ENCODE results near the gene FYN.

Gene FYN

DNA sequence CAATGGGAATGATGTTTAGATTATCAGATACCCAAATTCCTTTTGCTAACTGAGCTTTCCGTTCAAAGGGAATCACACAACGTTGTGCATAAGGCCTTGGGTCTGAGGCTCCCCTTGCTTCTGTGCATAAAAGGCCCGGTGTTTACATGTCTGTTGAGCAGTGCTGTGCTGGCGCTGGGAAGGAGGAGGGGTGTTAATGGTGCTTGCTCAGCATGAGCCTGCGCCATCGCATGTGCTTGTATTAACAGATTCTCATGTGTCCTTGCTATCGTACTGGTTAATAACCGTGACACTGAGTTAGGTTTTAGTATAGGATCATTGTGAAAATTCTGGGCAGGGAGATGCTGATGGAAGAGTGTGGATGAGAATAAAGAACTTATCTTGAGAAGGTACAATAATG is 205.3 kb downstream of the FYN start:
- DNase-seq (ENCODE audit: low read depth in 3 of 3, low spot score in 1 of 3), result no peak

DNA sequence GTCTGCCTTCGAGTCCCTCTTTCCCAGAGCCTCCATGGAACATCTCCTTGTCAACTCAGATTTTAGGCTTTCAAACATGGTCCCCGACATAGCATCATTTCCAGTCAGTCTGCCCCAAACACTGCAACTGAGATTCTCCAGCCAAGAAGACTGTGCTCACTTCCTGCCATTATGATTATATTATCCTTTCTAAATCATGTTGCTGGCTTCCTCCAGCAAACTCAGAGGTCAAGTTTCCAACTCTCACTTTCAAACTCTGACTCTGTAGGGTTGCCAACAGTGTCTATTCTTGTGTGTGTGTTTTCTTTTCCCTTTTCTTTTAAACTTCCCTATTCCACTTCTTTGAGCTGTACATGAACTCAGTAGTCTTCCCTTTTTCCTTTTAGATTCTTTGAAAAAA is 206.4 kb downstream of the FYN start:
- no peak for DNase-seq (ENCODE audit: low read depth in 3 of 3, low spot score in 1 of 3)

DNA sequence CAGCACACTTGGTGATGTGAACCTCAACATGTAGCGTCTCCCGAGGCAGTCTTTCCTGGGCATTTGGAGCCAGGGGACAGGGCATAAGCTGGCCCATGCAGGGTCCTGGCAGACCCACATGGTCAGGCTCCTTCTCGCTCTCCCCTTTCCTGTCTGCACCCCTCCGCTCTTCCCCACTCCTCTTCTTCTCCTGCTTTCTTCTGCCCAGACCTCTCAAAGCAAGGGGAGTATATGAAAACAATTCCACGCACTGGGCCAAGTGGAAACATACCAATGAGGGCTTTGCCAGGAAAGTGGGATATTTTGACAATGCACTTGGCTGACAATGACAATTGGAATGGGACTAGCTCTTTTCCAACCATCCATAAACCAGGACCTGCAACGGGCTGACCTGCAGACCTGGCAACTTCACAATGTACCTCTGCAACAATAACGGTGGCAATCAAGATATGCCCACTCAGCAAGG is 208.7 kb downstream of the FYN start:
- no peak for DNase-seq (ENCODE audit: low read depth in 3 of 3, low spot score in 1 of 3)

DNA sequence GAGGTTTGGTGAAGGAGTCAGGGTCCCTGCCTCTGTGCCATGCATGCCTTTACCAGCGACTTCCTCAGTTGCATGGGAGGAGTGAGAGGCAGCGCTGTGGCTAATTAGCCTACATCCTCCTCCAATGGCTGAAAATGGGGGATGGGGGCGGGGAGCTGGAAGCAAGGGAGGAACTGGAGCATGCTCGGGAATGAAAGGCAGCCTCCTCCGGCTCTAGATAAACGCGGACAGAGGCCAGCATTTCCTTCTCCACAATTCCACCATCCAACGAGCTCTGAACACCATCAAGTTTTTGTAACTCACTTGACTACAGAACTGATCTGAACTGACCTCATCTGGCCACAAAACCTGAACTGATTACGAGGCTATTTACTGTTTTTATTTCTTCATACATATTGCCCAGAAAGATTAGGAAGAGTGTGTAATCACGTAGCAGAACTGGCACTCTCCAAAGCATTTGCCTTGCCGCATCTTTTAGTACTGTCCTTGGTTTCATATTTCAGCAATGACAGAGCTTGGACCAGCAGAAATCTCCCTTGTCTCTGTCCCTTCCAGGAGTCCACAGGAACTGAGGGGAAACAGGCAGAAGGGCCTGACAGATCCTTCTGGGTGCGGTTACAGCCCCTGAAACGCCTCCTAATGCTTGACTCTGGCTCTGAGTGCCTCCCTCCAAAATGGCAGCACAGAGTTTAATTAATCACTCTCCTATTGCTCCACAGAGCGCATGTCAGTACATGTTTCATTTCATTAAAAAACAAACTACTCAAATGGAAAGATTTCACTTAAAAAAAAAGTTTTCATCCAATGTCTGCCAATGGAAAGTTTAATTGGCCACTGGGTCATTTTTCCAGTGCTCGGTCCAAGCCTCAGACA is 209.3 kb downstream of the FYN start:
- DNase-seq (ENCODE audit: low read depth in 3 of 3, low spot score in 1 of 3), result no peak

DNA sequence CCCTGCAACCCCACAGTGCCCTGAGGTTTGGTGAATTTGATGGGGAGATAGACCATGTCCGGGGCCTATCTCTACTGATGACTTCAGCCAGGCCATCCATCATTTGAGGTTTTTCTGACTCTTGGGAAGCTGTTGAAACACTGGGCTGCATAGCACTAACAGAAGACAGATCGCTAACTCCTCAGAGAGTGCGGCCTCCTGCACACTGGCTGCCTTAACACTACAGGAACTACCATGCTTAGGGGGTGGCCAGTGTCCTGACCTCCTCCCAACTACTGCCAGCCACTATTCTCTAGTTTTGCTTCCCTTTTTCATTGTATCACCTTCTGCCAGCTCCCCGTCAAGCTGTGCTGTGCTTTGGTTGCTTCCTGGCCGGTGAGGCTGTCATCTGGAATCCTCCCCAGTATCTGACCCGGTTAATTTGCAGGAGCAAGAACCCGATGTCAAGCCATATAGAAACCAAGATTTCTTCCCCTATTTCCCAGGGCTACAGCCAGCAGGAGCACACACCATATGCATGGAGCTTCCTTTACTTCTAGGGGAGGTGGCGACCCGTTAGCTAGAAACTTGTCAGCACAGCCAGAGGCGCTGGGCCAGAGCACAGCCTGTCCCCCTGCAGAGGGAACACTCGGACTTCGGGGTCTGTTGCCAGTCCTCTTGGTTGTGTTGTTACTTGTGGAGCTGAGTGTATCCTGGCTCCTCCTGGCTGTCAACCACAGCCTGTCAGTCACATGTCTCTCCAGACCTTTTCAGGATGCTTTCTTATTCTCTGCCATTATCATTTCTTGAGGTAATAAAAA is 210.3 kb downstream of the FYN start:
- DNase-seq (ENCODE audit: low read depth in 3 of 3, low spot score in 1 of 3), result no peak

DNA sequence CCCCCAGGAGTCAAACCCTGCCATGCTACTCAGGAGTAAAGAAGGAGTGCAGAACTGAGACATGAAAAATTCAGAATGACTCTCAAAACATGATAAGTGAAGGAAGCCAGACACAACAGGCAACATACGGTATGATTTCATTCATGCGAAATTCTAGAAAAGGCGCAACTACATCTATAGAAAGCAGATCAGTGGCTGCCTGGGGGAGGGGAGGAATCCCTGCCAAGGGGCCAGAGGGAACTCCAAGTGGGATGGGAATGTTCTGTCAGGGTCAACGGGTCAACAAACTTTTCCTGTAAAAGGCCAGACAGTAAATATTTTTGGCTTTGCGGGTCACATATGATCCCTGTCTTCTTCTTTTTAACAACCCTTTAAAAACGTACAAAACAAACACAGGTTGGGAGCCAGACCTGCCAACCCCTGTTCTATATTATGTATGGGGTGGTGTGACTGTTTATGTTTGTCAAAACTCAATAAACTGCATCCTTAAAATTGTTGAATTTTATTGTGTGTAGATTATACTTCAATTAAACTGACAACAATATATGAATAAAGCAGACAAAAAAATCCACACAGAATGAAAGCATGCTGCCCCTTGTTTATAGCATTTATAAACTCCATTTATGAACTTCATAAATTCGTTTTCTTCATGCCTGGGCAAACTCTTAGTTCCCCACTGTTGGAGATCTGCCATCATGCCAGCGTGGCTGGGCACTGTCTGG is 211.0 kb downstream of the FYN start:
- DNase-seq (ENCODE audit: low read depth in 3 of 3, low spot score in 1 of 3), result no peak

DNA sequence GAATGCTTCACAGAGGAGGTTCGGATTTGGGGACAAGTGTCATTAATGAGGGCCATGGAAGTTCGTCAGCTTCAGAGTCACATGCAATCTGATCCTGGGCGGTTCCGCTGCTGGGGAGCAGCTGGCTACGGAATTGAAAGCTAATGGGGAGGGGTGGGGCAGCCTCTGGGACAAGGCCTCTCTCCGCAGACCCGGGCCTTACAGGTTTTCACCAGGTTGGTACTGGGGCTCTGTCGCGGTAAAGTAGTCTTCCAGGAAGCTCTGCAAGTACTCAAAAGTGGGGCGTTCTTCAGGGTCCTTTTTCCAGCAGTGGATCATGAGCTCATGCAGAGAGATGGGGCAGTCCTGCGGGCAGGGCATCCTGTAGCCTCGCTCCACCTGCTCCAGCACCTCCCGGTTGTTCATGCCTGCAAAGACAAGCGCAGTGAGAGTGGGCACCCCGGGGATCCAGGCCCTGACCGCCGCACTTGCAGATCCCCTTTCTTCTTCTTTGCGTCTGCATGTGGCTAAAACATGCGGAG is 211.7 kb downstream of the FYN start:
- no peak for DNase-seq (ENCODE audit: low read depth in 3 of 3, low spot score in 1 of 3)

DNA sequence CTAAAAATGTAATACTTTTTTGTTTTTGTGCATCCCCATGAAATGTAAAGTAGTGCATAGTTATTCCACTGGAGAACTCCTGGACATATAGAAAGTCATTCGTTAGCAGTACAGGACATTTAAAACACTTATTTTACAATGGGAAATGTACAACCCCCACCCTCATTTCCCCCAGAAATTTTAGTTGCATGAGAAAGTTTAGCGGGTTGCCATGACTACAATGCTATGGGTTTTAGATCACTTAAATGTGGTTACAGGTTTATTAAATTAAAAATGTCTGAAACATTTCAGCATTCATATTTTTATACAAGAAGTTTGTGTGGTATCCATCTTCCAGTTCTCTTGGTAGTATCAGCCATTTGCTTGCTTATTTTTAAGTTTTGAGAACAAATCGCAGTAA is 212.7 kb downstream of the FYN start:
- DNase-seq (ENCODE audit: low read depth in 3 of 3, low spot score in 1 of 3), result no peak

DNA sequence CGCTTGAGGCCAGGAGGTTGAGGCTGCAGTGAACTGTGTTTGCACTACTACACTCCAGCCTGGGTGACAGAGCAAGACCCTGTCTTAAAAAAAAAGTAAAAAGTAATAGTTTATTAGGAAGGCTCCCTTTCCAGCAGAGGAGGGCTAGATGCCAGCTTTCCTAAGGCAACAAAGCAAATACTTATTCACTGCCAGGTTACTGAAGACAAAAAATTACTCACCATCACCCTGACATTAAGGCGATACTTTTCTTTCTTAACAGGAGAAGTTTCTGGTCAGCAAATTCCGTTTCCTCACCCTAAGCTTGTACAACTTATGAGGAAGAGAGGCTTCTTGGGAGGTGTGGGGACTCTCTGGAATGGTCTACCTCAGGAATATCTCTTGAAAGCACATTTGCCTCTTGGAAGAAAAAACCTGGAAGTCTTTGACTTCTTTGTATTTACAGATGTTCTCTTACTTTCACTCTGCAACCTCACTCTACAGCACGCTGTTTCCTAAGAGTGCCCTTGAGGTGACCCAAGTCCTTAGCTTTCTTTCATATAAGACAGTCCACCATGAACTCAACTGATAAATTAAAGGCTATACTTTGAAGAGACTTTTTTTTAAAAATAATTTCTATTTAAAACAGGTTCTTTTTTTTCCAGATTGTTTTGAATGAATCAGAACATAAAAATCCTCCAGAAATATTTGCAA is 214.6 kb downstream of the FYN start:
- no peak for DNase-seq (ENCODE audit: low read depth in 3 of 3, low spot score in 1 of 3)

DNA sequence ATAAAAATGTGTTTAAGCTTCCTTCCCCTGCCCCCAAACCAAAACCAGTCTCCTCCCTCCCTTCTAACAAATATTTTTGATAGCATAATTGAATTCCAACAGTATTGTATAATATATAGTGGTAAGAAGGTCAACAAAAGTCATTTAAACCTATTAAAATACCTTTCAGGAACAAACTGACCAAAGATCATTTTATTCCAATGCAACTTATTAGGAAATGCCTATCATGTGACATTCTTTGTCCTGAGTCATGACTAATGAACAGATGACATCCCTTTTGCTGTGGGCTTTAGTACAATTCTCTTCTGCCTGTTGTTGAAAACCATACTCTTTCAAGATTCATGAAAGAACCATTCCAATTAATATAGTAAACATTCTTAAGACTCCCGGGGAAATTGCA is 216.1 kb downstream of the FYN start:
- no peak for DNase-seq (ENCODE audit: low read depth in 3 of 3, low spot score in 1 of 3)

DNA sequence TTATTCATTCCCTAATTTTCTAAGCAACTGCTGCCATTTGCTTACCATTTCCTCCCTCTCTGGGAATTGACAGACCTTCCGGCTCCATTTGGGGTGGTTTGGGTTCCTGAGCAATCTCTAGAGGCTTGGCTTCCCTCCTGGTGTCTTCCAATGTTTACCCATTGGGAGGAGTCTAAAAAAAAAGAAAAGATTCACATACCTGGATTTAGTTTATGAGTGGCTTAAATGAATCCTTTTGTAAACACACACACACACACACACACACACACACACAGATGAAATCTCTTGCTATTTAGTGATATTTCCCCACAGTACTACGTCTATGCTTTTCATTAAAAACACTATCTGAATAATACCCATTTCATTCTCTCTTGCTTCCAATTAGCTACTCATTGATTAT is 219.3 kb downstream of the FYN start:
- no peak for DNase-seq (ENCODE audit: low read depth in 3 of 3, low spot score in 1 of 3)

DNA sequence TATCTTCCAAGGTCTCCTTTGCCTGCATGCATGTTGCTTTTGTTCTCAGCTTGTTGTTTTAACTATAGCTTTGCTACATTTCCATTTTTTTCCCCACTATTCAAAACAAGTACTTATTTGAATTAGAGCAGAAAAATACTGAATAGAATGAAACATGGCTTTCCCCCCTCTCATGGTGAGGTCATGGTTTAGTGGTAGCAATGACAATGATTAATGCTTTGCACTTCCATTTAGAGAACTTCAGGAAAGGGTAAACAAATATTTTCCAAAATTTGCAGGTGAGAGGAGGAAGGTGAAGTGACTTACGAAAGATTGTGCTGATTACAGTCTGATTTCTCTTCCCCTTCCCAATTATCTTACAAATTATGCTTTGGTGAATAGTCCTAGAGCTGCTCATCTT is 219.8 kb downstream of the FYN start:
- DNase-seq (ENCODE audit: low read depth in 3 of 3, low spot score in 1 of 3), result no peak

DNA sequence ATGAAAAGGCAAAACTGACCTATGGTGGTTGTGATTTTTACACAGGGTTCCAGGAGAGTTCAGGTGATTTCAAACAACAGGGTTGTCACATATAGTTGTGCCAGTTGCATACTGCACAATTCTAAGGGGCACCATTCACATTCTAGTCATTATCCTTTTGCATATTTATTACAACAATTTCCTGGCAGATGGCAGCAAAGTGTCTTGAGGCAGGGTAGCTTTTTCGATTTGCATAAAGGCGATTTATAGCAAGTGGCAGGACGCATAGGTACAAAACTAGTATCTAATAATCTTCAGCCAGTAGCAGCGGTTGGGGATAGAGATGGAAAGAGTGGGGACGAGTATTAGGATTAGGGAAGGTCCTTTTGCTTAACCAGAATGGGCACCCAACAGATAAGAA is 221.1 kb downstream of the FYN start:
- DNase-seq (ENCODE audit: low read depth in 3 of 3, low spot score in 1 of 3), result no peak

DNA sequence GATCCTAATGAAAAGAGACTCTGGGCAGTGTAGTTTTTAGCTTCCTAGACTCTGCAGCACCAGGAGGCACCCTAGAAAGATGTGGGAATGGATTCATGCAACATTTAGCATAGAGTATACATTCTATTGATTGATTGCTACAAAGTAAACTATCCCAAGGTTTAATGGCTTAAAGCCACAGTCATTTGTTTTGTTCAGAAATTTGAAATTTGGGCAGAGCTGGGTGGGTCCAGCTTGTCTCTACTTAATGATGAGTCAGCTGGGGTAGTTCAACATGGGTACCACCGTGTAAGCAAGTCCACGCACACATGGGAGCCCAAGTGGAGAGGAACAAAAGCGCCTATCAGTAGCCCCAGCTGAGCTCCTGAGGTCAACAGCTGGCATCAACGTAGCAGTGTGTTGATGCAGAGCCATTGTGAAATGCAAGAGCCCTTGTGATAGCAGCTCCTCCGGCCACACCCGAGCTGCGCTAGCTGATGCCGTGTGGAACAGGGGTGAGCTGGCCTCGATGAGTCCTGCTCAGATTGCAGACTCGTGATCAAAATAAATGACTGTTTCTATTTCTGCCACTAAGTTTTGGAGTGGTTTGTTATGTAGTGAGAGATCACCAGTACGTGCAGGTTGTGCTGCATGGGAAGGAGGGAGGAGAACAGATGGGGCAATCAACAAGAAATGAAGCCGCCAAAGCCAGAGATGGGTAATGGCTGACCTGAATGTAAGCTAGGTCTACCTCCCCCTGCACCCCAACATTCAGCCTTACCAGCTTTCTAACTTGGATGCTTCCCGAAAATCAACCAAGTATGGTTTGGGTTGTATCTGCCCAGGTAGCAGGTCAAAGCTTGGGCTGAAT is 221.8 kb downstream of the FYN start:
- DNase-seq (ENCODE audit: low read depth in 3 of 3, low spot score in 1 of 3), result no peak

DNA sequence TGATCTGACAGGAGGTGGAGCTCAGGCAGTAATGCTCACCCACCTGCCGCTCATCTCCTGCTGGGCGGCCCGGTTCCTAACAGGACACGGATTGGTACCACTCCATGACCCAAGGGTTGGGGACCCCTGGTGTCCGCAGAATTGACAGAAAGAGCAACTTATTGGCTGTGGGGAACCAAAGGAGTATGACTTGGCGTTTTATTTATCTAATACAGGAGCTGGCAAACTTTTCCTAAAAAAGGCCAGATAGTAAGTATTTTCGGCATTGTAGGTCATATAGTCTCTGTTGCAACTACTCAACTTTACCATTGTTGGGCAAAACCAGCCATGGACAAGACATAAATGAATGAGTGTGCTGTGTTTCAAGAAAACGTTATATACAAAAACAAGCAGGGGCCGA is 223.2 kb downstream of the FYN start:
- DNase-seq (ENCODE audit: low read depth in 3 of 3, low spot score in 1 of 3), result no peak

DNA sequence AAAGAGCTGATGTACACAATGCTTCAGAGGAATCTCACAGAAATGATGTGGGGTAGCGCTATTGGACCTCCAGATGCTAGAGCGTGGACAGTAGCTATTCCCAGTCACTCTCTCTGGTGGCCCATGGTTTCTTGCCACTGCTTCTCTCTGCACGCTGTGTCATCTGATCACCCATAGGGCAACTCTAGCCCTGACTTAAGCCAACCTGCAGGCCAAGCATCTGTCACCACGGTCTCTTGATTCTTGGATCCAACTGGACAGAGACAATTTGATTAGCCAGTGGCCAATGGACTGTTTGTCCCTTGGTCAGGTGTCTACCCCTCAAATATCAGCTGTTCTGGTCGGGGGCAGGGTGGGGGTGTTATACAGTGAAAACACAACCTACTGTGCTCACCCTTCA is 225.2 kb downstream of the FYN start:
- DNase-seq (ENCODE audit: low read depth in 3 of 3, low spot score in 1 of 3), result no peak

DNA sequence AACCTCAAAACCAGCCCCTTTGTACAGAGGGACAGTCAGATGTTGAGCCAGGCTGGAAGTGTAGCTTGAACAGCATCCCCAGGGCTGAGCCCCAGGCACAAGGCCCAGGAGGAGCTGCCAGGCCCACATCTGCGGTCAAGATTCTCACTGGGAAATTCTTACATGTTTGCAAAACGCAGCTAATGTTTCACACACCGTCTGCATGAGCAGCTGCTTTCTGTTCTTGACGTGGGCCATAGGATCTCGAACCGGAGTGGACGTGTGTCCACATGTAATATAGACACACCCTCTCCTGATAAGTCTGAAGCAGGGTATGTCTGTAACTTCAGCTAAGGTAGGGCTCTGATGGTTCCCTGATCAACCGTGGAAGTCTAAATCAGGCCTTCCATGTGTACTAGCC is 226.3 kb downstream of the FYN start:
- no peak for DNase-seq (ENCODE audit: low read depth in 3 of 3, low spot score in 1 of 3)

DNA sequence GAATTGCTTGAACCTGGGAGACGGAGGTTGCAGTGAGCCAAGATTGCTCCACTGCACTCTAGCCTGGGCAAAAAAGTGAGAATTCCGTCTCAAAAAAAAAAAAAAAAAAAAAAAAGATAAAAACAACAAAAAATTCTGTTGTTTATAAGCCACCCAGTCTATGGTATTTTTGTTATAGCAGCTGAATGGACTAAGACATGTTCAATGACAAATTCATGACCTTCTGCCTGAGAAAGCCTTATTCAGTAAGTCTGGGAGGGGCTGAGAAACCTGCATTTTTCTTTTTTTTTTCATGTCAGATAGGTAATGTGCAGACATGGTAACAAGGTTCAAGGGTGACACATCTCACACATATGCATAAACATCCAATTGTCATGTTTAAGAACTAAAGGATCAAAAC is 227.2 kb downstream of the FYN start:
- no peak for DNase-seq (ENCODE audit: low read depth in 3 of 3, low spot score in 1 of 3)

DNA sequence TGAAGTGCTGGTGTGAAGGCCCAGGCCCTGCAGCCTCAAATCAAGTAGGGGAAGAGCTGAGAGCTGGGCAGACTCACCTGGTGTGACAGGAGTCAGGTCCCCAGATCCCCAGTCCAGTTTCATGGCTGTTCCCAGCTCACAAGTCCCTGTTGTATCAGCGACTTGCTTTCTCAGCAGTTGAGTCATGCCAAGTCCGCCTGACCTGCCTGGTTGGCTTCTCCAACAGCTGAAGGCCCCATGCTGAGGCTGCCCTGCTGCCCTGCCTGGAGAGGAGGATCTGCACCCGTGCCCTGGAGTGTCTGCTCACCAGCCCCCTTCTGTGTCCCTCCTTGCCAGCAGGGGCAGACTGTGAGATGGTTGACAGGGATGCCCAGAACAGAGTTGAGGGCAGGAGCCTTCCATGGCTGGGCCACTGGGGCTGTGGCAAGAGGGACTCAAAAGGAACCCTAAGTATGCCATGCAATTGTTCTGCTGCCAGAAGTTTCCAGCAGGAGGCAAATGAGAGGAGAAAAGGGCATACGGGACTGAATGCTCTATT is 228.3 kb downstream of the FYN start:
- DNase-seq (ENCODE audit: low read depth in 3 of 3, low spot score in 1 of 3), result no peak

All from stimulated activated CD4-positive, alpha-beta T cell treated with anti-CD3 and anti-CD28 coated beads, TNF-alpha, amount 100 ng/mL, for 1 hour (primary cell).